Endometrial microvascular endothelial cells (primary cell): ENCODE data around the gene CHMP6. TPM values are rescaled to one million over a fixed set of nuclear protein-coding genes. Genes with fewer than 3 reads are reported as not detected.
"Not testable (repeated sequence)": the region's sequence is repeated elsewhere in the genome, so short reads cannot be mapped to it uniquely, and the experiment has no call there.

Source experiments
- in situ Hi-C: cut with HindIII; loops from 2 replicates; pipeline ENCODE4 v1.10.0; 2017; ENCODE audit warnings: low sequenced_read_pairs, low pct_unique_long_range_greater_than_20kb; ENCODE audit errors: inconsistent ontology term
- total RNA-seq: library from RNA; depleted of rRNA; stranded (reverse); fragments of >200 nt; gene quantifications from one replicate; pipeline ENCODE4 v1.2.3, GENCODE V29; 2015; ENCODE audit errors: inconsistent ontology term

The CHMP6 gene
- total RNA-seq, 1 donor from 2014 or later = 48.1 TPM

GRCh38 chr17:81025065-81025740 lies 33.6 kb downstream of the CHMP6 start:
- in situ Hi-C loops = no loop called here

- in situ Hi-C loops = no loop called here
Observed at GRCh38 chr17:81025741-81026129, 34.1 kb downstream of the CHMP6 start.

- in situ Hi-C loops = no loop called here
Observed at GRCh38 chr17:81026266-81027036, 34.8 kb downstream of the CHMP6 start.

GRCh38 chr17:81027038-81027437 lies 35.4 kb downstream of the CHMP6 start:
- in situ Hi-C loops = no loop called here

GRCh38 chr17:81027591-81028505 lies 36.2 kb downstream of the CHMP6 start:
- in situ Hi-C loops = no loop called here

GRCh38 chr17:81028506-81028858 lies 36.8 kb downstream of the CHMP6 start:
- in situ Hi-C loops = no loop called here

GRCh38 chr17:81029859-81030258 lies 38.2 kb downstream of the CHMP6 start:
- in situ Hi-C loops = no loop called here

GRCh38 chr17:81030312-81030711 lies 38.7 kb downstream of the CHMP6 start:
- in situ Hi-C loops = not testable (repeated sequence)

GRCh38 chr17:81030741-81031565 lies 39.3 kb downstream of the CHMP6 start:
- in situ Hi-C loops = no loop called here

- in situ Hi-C loops = no loop called here
Observed at GRCh38 chr17:81031566-81032550, 40.2 kb downstream of the CHMP6 start.

- in situ Hi-C loops = no loop called here
Observed at GRCh38 chr17:81032641-81033480, 41.2 kb downstream of the CHMP6 start.

GRCh38 chr17:81033535-81034167 lies 42.0 kb downstream of the CHMP6 start:
- in situ Hi-C loops = no loop called here

GRCh38 chr17:81034168-81034777 lies 42.6 kb downstream of the CHMP6 start:
- in situ Hi-C loops = no loop called here

- in situ Hi-C loops = no loop called here
Observed at GRCh38 chr17:81034779-81035520, 43.3 kb downstream of the CHMP6 start, which contains the start of gene BAIAP2. BAIAP2 (plus strand) TSS chr17:81035151; CDS start chr17:81035255, 104 bp downstream.

- in situ Hi-C loops = no loop called here
Observed at GRCh38 chr17:81035521-81036196, 44.0 kb downstream of the CHMP6 start.
